HG03432 (cell line): Measurements from ENCODE around the gene TMEM271.

Source experiments
- ATAC-seq: cut with Tn5 transposase; IDR thresholded peaks from one replicate; pipeline ENCODE4 v1.9.1; 2021; ENCODE audit warnings: mild to moderate bottlenecking, moderate library complexity; ENCODE audit not compliant: unreplicated experiment

Gene TMEM271

GRCh38 chr4:535181-535923, 40.7 kb downstream of the TMEM271 start:
- no peak for ATAC-seq

- ATAC-seq, result no peak
Observed at GRCh38 chr4:534576-535151, 41.4 kb downstream of the TMEM271 start.

- ATAC-seq, result no peak
Observed at GRCh38 chr4:534101-534575, 42.0 kb downstream of the TMEM271 start.

- ATAC-seq, result no peak
Observed at GRCh38 chr4:533318-534100, 42.6 kb downstream of the TMEM271 start.

GRCh38 chr4:532588-533317, 43.3 kb downstream of the TMEM271 start:
- no peak for ATAC-seq

GRCh38 chr4:531721-532565, 44.2 kb downstream of the TMEM271 start:
- ATAC-seq, result no peak

GRCh38 chr4:531076-531475, 45.0 kb downstream of the TMEM271 start:
- no peak for ATAC-seq

- no peak for ATAC-seq
Observed at GRCh38 chr4:530017-530781, 45.9 kb downstream of the TMEM271 start.

- no peak for ATAC-seq
Observed at GRCh38 chr4:529563-529962, 46.5 kb downstream of the TMEM271 start.

GRCh38 chr4:528835-529234, 47.3 kb downstream of the TMEM271 start:
- no peak for ATAC-seq

GRCh38 chr4:528296-528695, 47.8 kb downstream of the TMEM271 start:
- no peak for ATAC-seq

GRCh38 chr4:526971-527460, 49.1 kb downstream of the TMEM271 start:
- no peak for ATAC-seq

GRCh38 chr4:526189-526909, 49.7 kb downstream of the TMEM271 start:
- ATAC-seq, result no peak

- ATAC-seq, result no peak
Observed at GRCh38 chr4:525660-526059, 50.4 kb downstream of the TMEM271 start.

GRCh38 chr4:524196-524595, 51.9 kb downstream of the TMEM271 start:
- ATAC-seq, result no peak
